ENCODE data around the gene RFLNA.

Gene RFLNA

DNA sequence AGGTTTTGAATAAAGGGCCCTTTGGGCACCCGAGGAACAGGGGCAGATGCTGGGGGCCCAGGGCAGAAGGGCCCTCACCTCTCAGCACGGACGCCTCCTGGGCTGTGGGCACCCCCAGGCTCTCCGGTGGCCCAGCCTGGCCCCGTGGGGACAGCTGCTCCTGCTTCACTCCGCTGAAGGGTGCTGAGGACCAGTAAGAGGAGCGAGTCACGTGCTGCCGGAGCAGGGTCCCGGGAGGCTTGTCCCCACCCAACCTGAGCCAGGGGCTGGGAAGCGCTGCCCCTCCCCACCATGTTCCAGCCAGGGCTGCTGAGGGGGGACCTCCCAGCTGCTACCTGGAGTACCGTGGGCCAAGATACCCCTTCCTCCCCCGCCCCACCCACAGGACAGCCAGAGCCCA is 59.5 kb downstream of the RFLNA start:
- no peak for DNase-seq (ENCODE audit: low read depth in 2 of 2, low spot score in 1 of 2)

DNA sequence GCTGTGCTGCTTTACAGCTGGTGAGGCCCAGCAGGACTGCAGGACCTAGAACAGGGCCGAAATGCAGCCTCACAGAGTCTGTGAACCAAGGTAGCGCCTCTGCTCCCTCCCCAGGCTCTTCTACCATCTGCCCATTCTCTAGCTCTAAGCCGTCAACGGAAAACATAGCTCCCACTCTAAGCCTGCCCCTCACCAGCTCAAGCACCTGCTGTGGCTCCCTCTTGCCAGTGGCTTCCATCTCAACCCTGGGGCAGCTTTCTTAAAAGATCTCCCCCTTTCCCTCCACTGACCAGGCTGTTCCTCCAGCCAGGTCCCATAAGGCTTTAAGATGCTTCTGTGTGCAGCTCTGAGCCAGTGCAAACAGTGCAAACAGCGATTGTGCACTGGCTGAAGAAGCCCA is 61.3 kb downstream of the RFLNA start:
- no peak for DNase-seq (ENCODE audit: low read depth in 2 of 2, low spot score in 1 of 2)

DNA sequence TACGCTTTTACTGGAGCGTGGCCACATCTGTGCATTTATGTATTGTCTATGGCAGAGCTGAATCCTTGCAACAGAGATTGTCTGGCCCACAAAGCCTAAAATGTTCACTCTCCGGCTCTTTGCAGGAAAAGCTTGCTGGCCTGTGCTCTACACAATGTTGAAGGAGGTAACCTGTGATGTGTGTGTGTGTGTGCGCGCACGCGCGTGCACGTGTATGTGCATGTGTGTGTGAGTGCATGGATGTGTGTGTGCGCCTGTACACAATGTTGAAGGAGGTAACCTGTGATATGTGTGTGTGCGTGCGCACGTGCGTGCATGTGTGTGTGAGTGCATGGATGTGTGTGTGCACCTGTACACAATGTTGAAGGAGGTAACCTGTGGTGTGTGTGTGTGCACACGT is 62.7 kb downstream of the RFLNA start:
- no peak for DNase-seq (ENCODE audit: low read depth in 2 of 2, low spot score in 1 of 2)

DNA sequence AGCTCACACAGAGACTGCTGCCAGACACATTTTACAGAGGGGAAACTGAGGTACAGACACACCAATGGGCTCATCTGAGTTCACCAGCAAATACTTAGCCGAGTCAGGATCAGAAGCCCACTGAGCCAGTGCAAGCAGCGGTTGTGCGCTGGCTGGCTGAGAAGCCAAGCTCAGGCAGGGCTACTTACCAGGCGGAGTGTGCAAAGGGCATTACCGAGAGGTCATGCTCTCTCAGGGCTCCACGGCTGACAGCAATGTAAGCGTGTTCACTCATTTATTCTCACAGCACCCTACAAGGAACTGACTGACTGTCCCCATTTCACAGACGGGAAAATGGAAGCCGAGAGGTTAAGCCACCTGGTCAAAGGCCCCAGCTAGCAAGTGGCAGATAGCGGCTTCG is 63.7 kb downstream of the RFLNA start:
- DNase-seq (ENCODE audit: low read depth in 2 of 2, low spot score in 1 of 2), result no peak

DNA sequence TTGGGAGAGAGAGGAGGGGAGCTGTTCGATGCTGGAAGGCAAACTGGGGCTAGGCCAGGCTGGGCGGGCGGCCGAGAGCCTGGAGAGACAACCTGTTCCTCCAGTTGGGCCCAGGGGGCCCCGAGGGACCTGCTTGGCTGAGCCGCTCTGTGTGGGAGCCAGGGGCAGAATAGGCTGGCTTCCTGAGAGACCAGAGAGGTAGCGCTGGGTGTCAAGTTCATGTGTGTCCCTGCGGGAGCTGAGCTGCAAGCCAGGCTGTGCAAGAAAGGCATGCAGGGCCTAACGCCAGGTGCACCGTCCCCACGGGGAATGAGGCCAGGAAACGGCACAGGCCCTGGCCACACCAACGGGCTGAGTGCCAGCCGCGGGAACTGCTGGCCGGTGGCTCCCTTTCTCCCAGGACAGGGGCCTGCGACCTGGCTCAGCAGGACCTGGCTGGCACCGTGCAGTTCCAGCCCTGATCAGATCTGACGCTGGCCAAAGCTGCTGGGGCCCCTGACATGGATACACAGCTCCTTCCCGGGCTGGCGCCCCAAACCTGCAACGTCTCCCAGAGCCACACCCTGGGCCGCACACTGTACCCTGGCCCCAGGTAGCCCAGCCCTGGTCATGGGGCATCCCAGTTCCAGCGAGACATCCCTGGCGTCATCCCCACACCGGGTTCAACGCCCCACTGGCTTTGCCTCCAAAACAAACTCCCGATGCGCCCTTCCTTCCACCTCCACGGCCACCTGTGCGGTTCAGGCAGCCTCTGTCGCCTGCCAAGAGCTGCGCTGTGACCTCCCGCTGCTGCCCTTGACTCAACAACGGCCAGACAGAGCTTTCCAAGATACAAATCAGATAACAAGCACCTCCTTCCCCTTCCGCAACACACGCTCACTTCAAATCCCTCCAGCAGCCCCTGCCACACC is 65.0 kb downstream of the RFLNA start:
- DNase-seq (ENCODE audit: low read depth in 2 of 2, low spot score in 1 of 2), result no peak

DNA sequence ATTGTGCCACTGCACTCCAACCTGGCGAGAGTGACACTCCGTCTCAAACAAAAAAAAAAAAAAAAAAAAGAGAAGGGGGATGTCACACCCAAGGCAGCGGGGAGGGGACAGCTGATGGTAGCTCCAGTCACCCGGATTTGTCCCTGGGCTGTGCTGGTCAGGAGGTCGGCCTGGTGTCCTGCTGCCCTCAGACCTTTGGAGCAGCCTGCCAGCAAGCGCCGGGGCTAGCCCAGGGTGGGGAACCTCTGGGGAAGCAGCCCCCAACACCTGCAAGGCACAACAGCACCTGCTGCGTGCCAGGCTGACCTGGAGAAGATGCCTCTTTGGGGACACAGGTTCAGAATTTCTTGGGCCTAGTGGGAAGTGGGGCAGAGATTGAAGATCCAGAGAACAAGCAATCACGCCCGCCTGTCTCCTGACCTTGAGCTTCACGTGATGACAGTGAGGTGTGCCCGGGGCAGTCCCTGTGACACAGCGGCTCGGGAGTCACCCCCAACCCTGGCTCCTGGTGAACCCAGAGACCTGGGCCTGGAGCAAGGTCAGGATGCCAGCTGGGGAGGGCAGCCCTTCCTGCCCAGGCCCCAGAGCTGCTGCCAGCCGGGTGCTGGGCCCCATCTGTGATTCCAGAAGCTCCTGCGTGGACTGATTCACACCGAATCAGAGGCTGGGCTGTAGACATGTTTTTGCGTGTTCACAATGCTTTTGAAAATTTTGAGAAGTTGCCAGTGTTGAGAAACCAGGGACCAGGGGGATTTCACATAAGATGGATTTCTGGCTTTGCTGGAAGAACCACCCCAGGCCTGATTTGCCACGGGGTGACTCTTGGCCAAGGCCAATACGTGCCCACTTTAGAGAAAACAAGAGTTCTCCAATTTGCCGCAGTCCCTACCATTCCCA is 66.4 kb downstream of the RFLNA start:
- no peak for DNase-seq (ENCODE audit: low read depth in 2 of 2, low spot score in 1 of 2)

DNA sequence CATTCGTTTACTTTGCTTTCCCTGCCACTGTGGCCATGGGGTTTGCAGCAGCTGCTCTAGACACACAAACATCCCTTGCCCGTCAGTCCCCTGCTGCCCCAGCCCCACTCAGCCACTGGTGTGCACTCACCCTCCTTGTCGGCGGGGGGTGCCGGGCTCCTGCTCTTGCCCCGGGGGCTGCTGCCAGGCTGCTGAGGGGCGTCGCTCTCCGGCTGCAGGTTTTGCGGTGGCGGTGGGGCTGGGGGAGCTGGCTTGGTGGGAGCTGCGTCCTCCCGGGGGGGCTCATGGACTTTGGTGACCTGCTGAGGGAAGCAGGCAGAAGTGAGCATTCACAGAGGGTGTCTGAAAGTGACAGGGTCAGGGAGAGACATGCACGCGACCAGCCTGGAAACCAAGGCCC is 67.1 kb downstream of the RFLNA start:
- DNase-seq (ENCODE audit: low read depth in 2 of 2, low spot score in 1 of 2), result no peak

DNA sequence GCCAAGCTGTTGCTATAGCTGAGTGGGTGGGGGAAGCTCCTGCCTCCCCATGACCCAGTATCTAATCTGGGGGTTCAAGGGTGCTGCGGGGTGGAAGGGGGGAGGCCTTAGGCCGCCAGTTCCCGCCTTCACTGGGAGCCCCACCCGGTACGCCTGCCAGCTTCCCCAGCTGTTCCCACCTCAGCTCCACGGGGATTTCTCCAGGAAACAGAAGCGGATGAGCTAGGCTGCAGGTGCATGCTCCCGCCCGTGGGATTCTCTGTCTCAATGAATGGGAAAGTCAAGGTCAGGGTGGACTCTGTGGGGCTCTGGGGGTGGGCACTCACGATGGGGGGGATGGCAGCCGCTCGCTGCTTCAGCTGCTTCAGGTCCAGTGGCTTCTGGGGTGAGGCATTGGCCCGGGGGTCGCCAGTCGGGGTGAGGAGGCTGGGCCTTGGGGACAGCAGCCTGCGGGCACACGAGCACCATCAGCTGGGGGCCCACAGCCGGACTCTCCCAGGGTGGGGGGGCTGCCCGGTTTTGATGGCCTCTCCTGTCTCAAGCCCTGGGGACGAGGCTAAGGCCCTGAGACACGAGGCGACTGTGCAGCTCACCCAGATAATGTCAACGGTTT is 68.6 kb downstream of the RFLNA start:
- no peak for DNase-seq (ENCODE audit: low read depth in 2 of 2, low spot score in 1 of 2)

DNA sequence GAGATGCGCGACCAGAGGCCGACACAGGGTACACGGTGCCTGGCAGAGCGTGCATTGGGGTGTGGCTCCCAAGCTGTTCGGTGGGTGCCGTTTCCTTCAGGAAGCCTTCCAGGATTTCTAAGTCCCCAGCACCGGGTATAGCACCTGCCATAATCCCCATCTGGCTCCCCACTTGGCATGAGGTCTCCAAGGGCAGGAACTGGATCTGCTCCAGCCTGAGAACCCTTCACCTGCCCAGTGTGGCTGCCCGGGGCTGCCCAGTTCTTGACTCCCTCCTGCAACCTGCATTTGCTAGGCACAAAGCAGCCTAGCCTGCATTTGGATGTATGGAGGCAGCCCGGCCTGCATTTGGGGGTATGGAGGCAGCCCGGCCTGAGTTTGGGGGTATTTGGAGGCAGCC is 69.7 kb downstream of the RFLNA start:
- DNase-seq (ENCODE audit: low read depth in 2 of 2, low spot score in 1 of 2), result no peak
